Natural killer cell (primary cell): ENCODE data around the gene DRGX. TPM values are rescaled to one million over a fixed set of nuclear protein-coding genes. Genes with fewer than 3 reads are reported as not detected.

Experiments
- ATAC-seq, 3 donors: fragments of 150-1000 bp in 2 of 3; fragments of 200-7000 bp in 1 of 3; cut with Tn5 transposase; 1 replicate in 1 of 3; 2 replicates in 2 of 3; pipeline ENCODE4 v1.10.0; 2021; ENCODE audit warnings: mild to moderate bottlenecking in 2 of 3, moderate library complexity in 2 of 3
- DNase-seq, 2 donors: peaks; one replicate each; pipeline versions ENCODE4 v3.0.0 to v3.0.0-alpha.2; 2013 to 2021; ENCODE audit warnings: mixed read lengths in 1 of 2
- H3K27ac ChIP-seq: one replicate; pipeline ENCODE4 v1.5.1; 2013; ENCODE audit warnings: mild to moderate bottlenecking, low read length
- H3K27me3 ChIP-seq: one replicate; pipeline ENCODE4 v1.6.1; 2013; ENCODE audit warnings: low read length; ENCODE audit not compliant: control insufficient read depth, insufficient read depth
- H3K36me3 ChIP-seq: one replicate; pipeline ENCODE4 v1.6.1; 2013; ENCODE audit warnings: low read length; ENCODE audit not compliant: control insufficient read depth, insufficient read depth
- H3K4me1 ChIP-seq: one replicate; pipeline ENCODE4 v1.6.1; 2013; ENCODE audit warnings: low read length; ENCODE audit not compliant: control insufficient read depth, insufficient read depth
- H3K4me3 ChIP-seq: one replicate; pipeline ENCODE4 v1.5.1; 2013; ENCODE audit warnings: low read length
- H3K9me3 ChIP-seq: one replicate; pipeline ENCODE4 v1.6.1; 2013; ENCODE audit warnings: low read length; ENCODE audit not compliant: control insufficient read depth, insufficient read depth
- H3K27ac Mint-ChIP-seq, 2 donors: one replicate each; pipeline ENCODE4 v1.8.0; 2022; ENCODE audit warnings: mild to moderate bottlenecking in 2 of 2, mixed read lengths in 2 of 2, moderate library complexity in 1 of 2
- H3K27me3 Mint-ChIP-seq, 2 donors: one replicate each; pipeline ENCODE4 v1.8.0; 2022; ENCODE audit warnings: low read depth in 2 of 2, mixed read lengths in 2 of 2
- H3K36me3 Mint-ChIP-seq: one replicate; pipeline ENCODE4 v1.8.0; 2022; ENCODE audit warnings: mixed read lengths
- H3K4me1 Mint-ChIP-seq, 2 donors: one replicate each; pipeline ENCODE4 v1.8.0; 2022; ENCODE audit warnings: mixed read lengths in 2 of 2
- H3K4me3 Mint-ChIP-seq: one replicate; pipeline ENCODE4 v1.8.0; 2022; ENCODE audit warnings: mild to moderate bottlenecking, moderate library complexity, mixed read lengths
- H3K9me3 Mint-ChIP-seq, 2 donors: one replicate each; pipeline ENCODE4 v1.8.0; 2022; ENCODE audit warnings: mixed read lengths in 2 of 2
- WGBS: methylation state at CpG from one replicate; pipeline ENCODE4 v1.1.7; 2013; ENCODE audit warnings: missing lambda C conversion rate; ENCODE audit not compliant: insufficient coverage; 5-methylcytosine and 5-hydroxymethylcytosine counted together
- intact Hi-C: fragments of 100-400 bp; cut with micrococcal nuclease; formaldehyde crosslinking; loops from one replicate; pipeline ENCODE4 v1.14.2; 2022
- total RNA-seq, 4 donors: library from RNA; stranded (reverse); fragments of 120-200 nt in 1 of 4; gene quantifications; one replicate each; pipeline versions ENCODE4 v1.2.3 to v1.2.4, GENCODE V29; 2013 to 2022
- TF ChIP-seq, protein P1 (sequence below): fragments of 200-600 bp; IDR thresholded peaks from one replicate; pipeline ENCODE4 v1.8.0; 2022; ENCODE audit warnings: antibody characterized with exemption

Gene DRGX
- total RNA-seq, 3 donors from 2014 or later (not counting 1 experiment from before 2014, with no cell fraction given) = not detected

DNA sequence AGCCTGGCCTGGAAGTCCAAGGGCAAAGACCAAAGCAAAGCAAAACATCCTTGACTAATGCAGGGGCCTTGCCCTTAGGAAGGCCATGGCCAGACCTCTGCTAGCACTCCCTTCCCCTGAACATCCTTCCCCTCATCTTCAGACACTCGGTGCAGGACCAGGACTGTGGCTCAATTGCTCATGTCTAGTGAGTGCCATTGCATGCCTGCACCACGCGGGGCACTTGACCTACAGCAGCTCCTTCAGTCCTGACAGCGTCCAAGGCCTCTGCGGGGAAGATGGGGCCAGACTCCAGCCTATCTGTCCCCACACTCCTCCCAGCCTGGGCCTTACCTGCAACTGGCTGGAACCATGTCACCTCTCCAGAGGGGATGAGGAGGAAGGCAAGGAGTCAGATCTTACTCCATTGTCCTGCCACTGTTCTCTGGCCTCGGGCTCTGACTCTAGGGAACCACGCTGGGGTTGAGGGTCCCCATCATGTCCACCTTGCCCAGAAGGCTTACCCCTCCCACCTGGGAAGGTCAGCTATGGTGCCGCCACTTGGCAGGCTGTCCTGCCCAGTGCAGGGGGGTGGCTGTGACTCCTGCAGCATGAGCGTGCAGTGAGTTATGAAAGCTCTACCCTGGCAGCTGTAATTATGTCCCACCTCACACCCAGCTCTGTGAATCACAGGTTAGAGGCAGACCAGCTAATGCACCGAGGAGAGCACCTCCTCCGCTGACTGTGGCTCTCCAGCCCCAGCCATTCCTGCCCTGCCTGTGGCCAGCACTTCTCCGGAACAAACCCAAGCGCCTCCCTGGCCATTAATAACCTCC is 16.1 kb downstream of the DRGX start:
- Histone ChIP-seq H3K36me3 (no peaks in the 10 kb centered on the region), H3K27ac (no peak overlapping the region), H3K4me3 (no peak overlapping the region), H3K9me3 (no peaks in the 10 kb centered on the region), H3K27me3 (no peaks in the 10 kb centered on the region), H3K4me1 (no peaks in the 10 kb centered on the region)
- H3K27me3 Mint-ChIP-seq = peaks cover 0 to 6% of the 10 kb centered on the region in 2 donors
- H3K27ac Mint-ChIP-seq = no peak overlapping the region
- no peaks in the 10 kb centered on the region for H3K4me1 Mint-ChIP-seq
- 78% methylated on average over 13 of the region's 13 CpGs for WGBS
- no peaks in the 10 kb centered on the region for H3K36me3 Mint-ChIP-seq
- intact Hi-C loops = no loop called here
- TF ChIP-seq, protein P1, sequence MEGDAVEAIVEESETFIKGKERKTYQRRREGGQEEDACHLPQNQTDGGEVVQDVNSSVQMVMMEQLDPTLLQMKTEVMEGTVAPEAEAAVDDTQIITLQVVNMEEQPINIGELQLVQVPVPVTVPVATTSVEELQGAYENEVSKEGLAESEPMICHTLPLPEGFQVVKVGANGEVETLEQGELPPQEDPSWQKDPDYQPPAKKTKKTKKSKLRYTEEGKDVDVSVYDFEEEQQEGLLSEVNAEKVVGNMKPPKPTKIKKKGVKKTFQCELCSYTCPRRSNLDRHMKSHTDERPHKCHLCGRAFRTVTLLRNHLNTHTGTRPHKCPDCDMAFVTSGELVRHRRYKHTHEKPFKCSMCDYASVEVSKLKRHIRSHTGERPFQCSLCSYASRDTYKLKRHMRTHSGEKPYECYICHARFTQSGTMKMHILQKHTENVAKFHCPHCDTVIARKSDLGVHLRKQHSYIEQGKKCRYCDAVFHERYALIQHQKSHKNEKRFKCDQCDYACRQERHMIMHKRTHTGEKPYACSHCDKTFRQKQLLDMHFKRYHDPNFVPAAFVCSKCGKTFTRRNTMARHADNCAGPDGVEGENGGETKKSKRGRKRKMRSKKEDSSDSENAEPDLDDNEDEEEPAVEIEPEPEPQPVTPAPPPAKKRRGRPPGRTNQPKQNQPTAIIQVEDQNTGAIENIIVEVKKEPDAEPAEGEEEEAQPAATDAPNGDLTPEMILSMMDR = no peak
- ATAC-seq = no peak
- H3K9me3 Mint-ChIP-seq = no peaks in the 10 kb centered on the region
- H3K4me3 Mint-ChIP-seq = no peak overlapping the region
- DNase-seq = no peak

DNA sequence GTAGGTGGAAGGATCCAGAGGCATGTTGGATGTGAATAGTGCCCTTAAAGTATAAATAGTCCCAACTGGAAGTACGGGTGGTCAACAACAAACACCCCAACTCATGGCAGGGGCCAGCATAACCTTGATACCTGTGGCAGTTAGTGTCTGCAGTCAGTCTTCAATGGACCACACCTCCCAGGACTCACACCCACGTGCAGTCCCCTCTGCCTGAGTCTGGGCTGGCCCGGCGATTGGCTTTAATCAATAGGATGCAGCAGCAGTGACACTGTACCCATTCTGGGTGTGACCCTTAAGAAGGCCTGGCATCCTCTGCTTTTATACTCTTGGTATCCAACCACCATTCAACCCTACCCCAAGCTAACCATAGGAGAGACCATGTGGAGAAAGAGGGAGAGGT is 18.6 kb downstream of the DRGX start:
- intact Hi-C loops = no loop called here
- no peak overlapping the region for H3K27ac ChIP-seq
- Mint-ChIP-seq H3K9me3 (no peaks in the 10 kb centered on the region), H3K4me3 (no peak overlapping the region), H3K27ac (no peak overlapping the region), H3K4me1 (no peaks in the 10 kb centered on the region), H3K27me3 (peaks cover 0 to 5% of the 10 kb centered on the region in 2 donors), H3K36me3 (no peaks in the 10 kb centered on the region)
- H3K4me3 ChIP-seq = no peak overlapping the region
- WGBS = 88% methylated on average over 4 of the region's 4 CpGs
- TF ChIP-seq, protein P1 = no peak
- no peaks in the 10 kb centered on the region for H3K36me3 ChIP-seq
- no peak for ATAC-seq
- H3K4me1 ChIP-seq = no peaks in the 10 kb centered on the region
- no peaks in the 10 kb centered on the region for H3K27me3 ChIP-seq
- no peaks in the 10 kb centered on the region for H3K9me3 ChIP-seq
- DNase-seq = no peak

DNA sequence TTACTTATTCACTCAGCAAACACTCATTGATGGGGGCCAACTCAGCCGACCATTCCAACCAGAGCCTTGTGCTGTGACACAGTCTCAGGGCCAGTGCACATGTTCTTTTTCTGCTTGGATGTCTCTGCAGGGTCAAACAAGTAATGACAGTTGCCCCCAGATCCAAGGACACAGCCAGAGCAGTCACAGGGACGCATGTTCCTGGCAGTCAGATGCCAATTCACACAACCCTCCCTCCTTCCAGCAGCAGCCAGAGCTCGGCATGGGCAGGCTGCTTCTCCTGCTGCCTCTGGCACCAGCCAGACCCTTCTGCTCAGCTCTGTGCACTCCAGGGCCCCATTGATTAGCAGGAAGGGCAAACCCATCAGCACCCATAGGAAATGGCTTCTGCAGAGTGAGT is 20.3 kb downstream of the DRGX start:
- no peak overlapping the region for H3K27ac Mint-ChIP-seq
- H3K4me1 Mint-ChIP-seq = no peaks in the 10 kb centered on the region
- no peak for ATAC-seq
- peaks cover 0 to 4% of the 10 kb centered on the region in 2 donors for H3K27me3 Mint-ChIP-seq
- no peaks in the 10 kb centered on the region for H3K9me3 Mint-ChIP-seq
- H3K9me3 ChIP-seq = no peaks in the 10 kb centered on the region
- no peak overlapping the region for H3K4me3 ChIP-seq
- no peaks in the 10 kb centered on the region for H3K27me3 ChIP-seq
- no peak overlapping the region for H3K27ac ChIP-seq
- TF ChIP-seq, protein P1 = no peak
- no peaks in the 10 kb centered on the region for H3K36me3 Mint-ChIP-seq
- H3K36me3 ChIP-seq = no peaks in the 10 kb centered on the region
- no peak overlapping the region for H3K4me3 Mint-ChIP-seq
- no peak for DNase-seq
- WGBS = 85% methylated on average over 3 of the region's 3 CpGs
- intact Hi-C loops = no loop called here
- no peaks in the 10 kb centered on the region for H3K4me1 ChIP-seq

DNA sequence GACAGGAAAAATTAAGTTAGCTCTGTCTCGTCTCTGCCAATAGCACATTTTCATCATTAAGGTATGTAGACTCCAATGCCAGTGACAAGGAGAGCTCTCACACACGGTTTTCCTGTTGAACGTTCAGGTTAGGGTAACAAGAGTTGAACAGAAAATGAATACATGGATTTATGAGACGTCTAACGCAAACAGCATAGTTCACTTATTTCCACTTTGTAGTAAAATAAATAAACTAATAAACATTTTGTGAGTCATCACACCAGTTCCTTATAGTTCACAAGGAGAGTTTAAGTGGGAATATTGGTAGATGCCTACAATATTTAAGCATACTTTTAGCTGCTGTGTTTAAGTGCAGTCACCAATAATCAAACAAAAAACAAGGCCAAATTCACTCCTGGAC is 21.1 kb downstream of the DRGX start:
- H3K4me3 Mint-ChIP-seq = no peak overlapping the region
- 92% methylated on average over 3 of the region's 5 CpGs for WGBS
- H3K27me3 ChIP-seq = no peaks in the 10 kb centered on the region
- no peak overlapping the region for H3K4me3 ChIP-seq
- TF ChIP-seq, protein P1 = no peak
- no peak overlapping the region for H3K27ac ChIP-seq
- no peaks in the 10 kb centered on the region for H3K36me3 Mint-ChIP-seq
- no peaks in the 10 kb centered on the region for H3K36me3 ChIP-seq
- peaks cover 0 to 4% of the 10 kb centered on the region in 2 donors for H3K27me3 Mint-ChIP-seq
- no peak for ATAC-seq
- no peaks in the 10 kb centered on the region for H3K9me3 Mint-ChIP-seq
- no peaks in the 10 kb centered on the region for H3K9me3 ChIP-seq
- H3K4me1 Mint-ChIP-seq = no peaks in the 10 kb centered on the region
- intact Hi-C loops = no loop called here
- no peak for DNase-seq
- no peaks in the 10 kb centered on the region for H3K4me1 ChIP-seq
- no peak overlapping the region for H3K27ac Mint-ChIP-seq
